Astrocyte (in vitro differentiated cells and primary cell): Measurements from ENCODE around the gene SLC25A22. TPM values are rescaled to one million over a fixed set of nuclear protein-coding genes. Genes with fewer than 3 reads are reported as not detected.
A peak's percentile ranks its signal among the peaks of the same experiment; 100 is the strongest.

Experiments
- DNase-seq: peaks from one replicate; pipeline ENCODE4 v3.0.0-alpha.2; 2010; ENCODE audit warnings: low read depth
- FAIRE-seq: peaks from 2 replicates; lab custom pipeline; 2011; peaks lifted over from hg19 to GRCh38; lab: Jason Lieb, UNC
- H2AFZ ChIP-seq: 2 replicates; pipeline ENCODE4 v1.6.0; 2012; ENCODE audit warnings: low read depth, low read length, inconsistent platforms
- H3K27ac ChIP-seq: 2 replicates; pipeline ENCODE4 v1.5.1; 2011; ENCODE audit warnings: low read depth, low read length, inconsistent platforms
- H3K27me3 ChIP-seq: 2 replicates; pipeline ENCODE4 v1.6.0; 2011; ENCODE audit warnings: low read length, inconsistent platforms; ENCODE audit not compliant: insufficient read depth
- H3K36me3 ChIP-seq: 2 replicates; pipeline ENCODE4 v1.5.1; 2011; ENCODE audit warnings: low read length, inconsistent platforms; ENCODE audit not compliant: insufficient read depth
- H3K4me1 ChIP-seq: 2 replicates; pipeline ENCODE4 v1.5.1; 2011; ENCODE audit warnings: low read length, inconsistent platforms; ENCODE audit not compliant: insufficient read depth
- H3K4me2 ChIP-seq: 2 replicates; pipeline ENCODE4 v1.6.0; 2012; ENCODE audit warnings: low read length, inconsistent platforms
- H3K4me3 ChIP-seq: 2 replicates; pipeline ENCODE4 v1.5.1; 2011; ENCODE audit warnings: low read depth, mild to moderate bottlenecking, low read length, inconsistent platforms; ENCODE audit not compliant: insufficient read depth
- H3K79me2 ChIP-seq: 2 replicates; pipeline ENCODE4 v1.6.0; 2012; ENCODE audit warnings: mild to moderate bottlenecking, low read length, inconsistent platforms; ENCODE audit not compliant: insufficient read depth
- H3K9ac ChIP-seq: 2 replicates; pipeline ENCODE4 v1.6.0; 2012; ENCODE audit warnings: mild to moderate bottlenecking, low read length, inconsistent platforms
- H3K9me3 ChIP-seq: 2 replicates; pipeline ENCODE4 v1.5.1; 2012; ENCODE audit warnings: low read depth, mild to moderate bottlenecking, low read length, inconsistent platforms; ENCODE audit not compliant: insufficient read depth
- H4K20me1 ChIP-seq: 2 replicates; pipeline ENCODE4 v1.6.0; 2012; ENCODE audit warnings: low read length, inconsistent platforms; ENCODE audit not compliant: insufficient read depth
- H3K27ac Mint-ChIP-seq: one replicate; pipeline ENCODE4 v1.8.0; 2021; ENCODE audit warnings: mild to moderate bottlenecking, mixed read lengths; ENCODE audit not compliant: unreplicated experiment
- H3K27me3 Mint-ChIP-seq: one replicate; pipeline ENCODE4 v1.8.0; 2021; ENCODE audit warnings: low read depth, mixed read lengths; ENCODE audit not compliant: unreplicated experiment
- H3K36me3 Mint-ChIP-seq: one replicate; pipeline ENCODE4 v1.8.0; 2021; ENCODE audit warnings: low read depth, mixed read lengths; ENCODE audit not compliant: unreplicated experiment
- H3K4me1 Mint-ChIP-seq: one replicate; pipeline ENCODE4 v1.8.0; 2021; ENCODE audit warnings: low read depth, mixed read lengths; ENCODE audit not compliant: unreplicated experiment
- H3K4me3 Mint-ChIP-seq: one replicate; pipeline ENCODE4 v1.8.0; 2021; ENCODE audit warnings: mild to moderate bottlenecking, moderate library complexity, mixed read lengths; ENCODE audit not compliant: unreplicated experiment
- H3K9me3 Mint-ChIP-seq: one replicate; pipeline ENCODE4 v1.8.0; 2021; ENCODE audit warnings: mild to moderate bottlenecking, mixed read lengths; ENCODE audit not compliant: unreplicated experiment
- CTCF ChIP-seq: IDR thresholded peaks from 2 replicates; pipeline ENCODE4 v1.5.1; 2011; ENCODE audit warnings: low read depth, mild to moderate bottlenecking, inconsistent platforms, low read length, moderate library complexity; ENCODE audit not compliant: insufficient read depth
- EZH2 ChIP-seq: IDR thresholded peaks from 2 replicates; pipeline ENCODE4 v1.6.1; 2012; ENCODE audit warnings: mild to moderate bottlenecking, low read length, inconsistent platforms; ENCODE audit not compliant: insufficient read depth
- total RNA-seq: library from RNA; stranded (reverse); gene quantifications from 2 replicates; pipeline ENCODE4 v1.2.1, GENCODE V29; 2021

Gene SLC25A22
- total RNA-seq, 1 donor from 2014 or later: 21.4 TPM

- peak overlapping the region; percentile 96 for H3K4me3 Mint-ChIP-seq
- Histone ChIP-seq H3K36me3 (peaks cover 23% of the 10 kb centered on the region), H3K27ac (no peak overlapping the region), H3K9ac (no peak overlapping the region), H3K79me2 (peaks cover 57% of the 10 kb centered on the region), H2AFZ (no peak overlapping the region), H3K4me3 (no peak overlapping the region), H3K4me2 (no peak overlapping the region), H4K20me1 (peaks cover 39% of the 10 kb centered on the region), H3K4me1 (peaks cover 17% of the 10 kb centered on the region), H3K27me3 (no peaks in the 10 kb centered on the region), H3K9me3 (no peaks in the 10 kb centered on the region)
- no peaks in the 10 kb centered on the region for H3K9me3 Mint-ChIP-seq
- peaks cover 15% of the 10 kb centered on the region for H3K36me3 Mint-ChIP-seq
- H3K4me1 Mint-ChIP-seq: peaks cover 18% of the 10 kb centered on the region
- no peak for DNase-seq
- no peaks in the 10 kb centered on the region for H3K27me3 Mint-ChIP-seq
- no peak overlapping the region for H3K27ac Mint-ChIP-seq
- no peak for FAIRE-seq
- TF ChIP-seq EZH2: no peak
- TF ChIP-seq CTCF: no peak
Observed at GRCh38 chr11:812390-812789, 14.3 kb upstream of the SLC25A22 start.

GRCh38 chr11:811446-812245 is 13.6 kb upstream of the SLC25A22 start:
- Histone ChIP-seq H3K9me3 (no peaks in the 10 kb centered on the region), H3K27ac (no peak overlapping the region), H3K36me3 (peaks cover 23% of the 10 kb centered on the region), H3K4me2 (peak overlapping the region; percentile 92), H3K9ac (peak overlapping the region; percentile 94), H3K4me3 (peak overlapping the region; percentile 87), H3K4me1 (peaks cover 17% of the 10 kb centered on the region), H3K79me2 (peaks cover 57% of the 10 kb centered on the region), H4K20me1 (peaks cover 39% of the 10 kb centered on the region), H3K27me3 (no peaks in the 10 kb centered on the region), H2AFZ (no peak overlapping the region)
- peaks cover 15% of the 10 kb centered on the region for H3K36me3 Mint-ChIP-seq
- H3K27me3 Mint-ChIP-seq: no peaks in the 10 kb centered on the region
- TF ChIP-seq CTCF: no peak
- TF ChIP-seq EZH2: no peak
- peaks cover 18% of the 10 kb centered on the region for H3K4me1 Mint-ChIP-seq
- FAIRE-seq (no peak), DNase-seq (no peak)
- H3K9me3 Mint-ChIP-seq: no peaks in the 10 kb centered on the region
- H3K4me3 Mint-ChIP-seq: peak overlapping the region; percentile 96
- peak overlapping the region; percentile 87 for H3K27ac Mint-ChIP-seq

- H3K27ac Mint-ChIP-seq: peak overlapping the region; percentile 91
- H3K4me3 Mint-ChIP-seq: peak overlapping the region; percentile 96
Observed at GRCh38 chr11:810040-810567, 12.0 kb upstream of the SLC25A22 start.

More at GRCh38 chr11:810040-810567, 12.0 kb upstream of the SLC25A22 start:
- DNase-seq (no peak), FAIRE-seq (no peak)
- H3K27ac ChIP-seq: peak overlapping the region; percentile 99
- H2AFZ ChIP-seq: no peak overlapping the region
- peaks cover 22% of the 10 kb centered on the region for H3K4me1 ChIP-seq
- H3K4me3 ChIP-seq: peak overlapping the region; percentile 87
- H3K79me2 ChIP-seq: peaks cover 57% of the 10 kb centered on the region
- peaks cover 18% of the 10 kb centered on the region for H3K4me1 Mint-ChIP-seq
- no peaks in the 10 kb centered on the region for H3K9me3 Mint-ChIP-seq
- TF ChIP-seq EZH2: no peak
- TF ChIP-seq CTCF: no peak
- H3K36me3 ChIP-seq: peaks cover 23% of the 10 kb centered on the region
- H3K27me3 ChIP-seq: no peaks in the 10 kb centered on the region
- peak overlapping the region; percentile 92 for H3K4me2 ChIP-seq
- peaks cover 14% of the 10 kb centered on the region for H3K36me3 Mint-ChIP-seq
- peak overlapping the region; percentile 94 for H3K9ac ChIP-seq
- no peaks in the 10 kb centered on the region for H3K9me3 ChIP-seq
- H4K20me1 ChIP-seq: peaks cover 39% of the 10 kb centered on the region
- H3K27me3 Mint-ChIP-seq: no peaks in the 10 kb centered on the region
